ENCODE measurements around the gene CDK16. TPM values are rescaled to one million over a fixed set of nuclear protein-coding genes. Genes with fewer than 3 reads are reported as not detected.

The CDK16 gene
- total and polyA plus RNA-seq, 9 of the 15 experiments (the other 6 are each of a cell fraction or from before 2014, with no cell fraction given) = 3.9 to 104 (median 57.5) TPM

DNA sequence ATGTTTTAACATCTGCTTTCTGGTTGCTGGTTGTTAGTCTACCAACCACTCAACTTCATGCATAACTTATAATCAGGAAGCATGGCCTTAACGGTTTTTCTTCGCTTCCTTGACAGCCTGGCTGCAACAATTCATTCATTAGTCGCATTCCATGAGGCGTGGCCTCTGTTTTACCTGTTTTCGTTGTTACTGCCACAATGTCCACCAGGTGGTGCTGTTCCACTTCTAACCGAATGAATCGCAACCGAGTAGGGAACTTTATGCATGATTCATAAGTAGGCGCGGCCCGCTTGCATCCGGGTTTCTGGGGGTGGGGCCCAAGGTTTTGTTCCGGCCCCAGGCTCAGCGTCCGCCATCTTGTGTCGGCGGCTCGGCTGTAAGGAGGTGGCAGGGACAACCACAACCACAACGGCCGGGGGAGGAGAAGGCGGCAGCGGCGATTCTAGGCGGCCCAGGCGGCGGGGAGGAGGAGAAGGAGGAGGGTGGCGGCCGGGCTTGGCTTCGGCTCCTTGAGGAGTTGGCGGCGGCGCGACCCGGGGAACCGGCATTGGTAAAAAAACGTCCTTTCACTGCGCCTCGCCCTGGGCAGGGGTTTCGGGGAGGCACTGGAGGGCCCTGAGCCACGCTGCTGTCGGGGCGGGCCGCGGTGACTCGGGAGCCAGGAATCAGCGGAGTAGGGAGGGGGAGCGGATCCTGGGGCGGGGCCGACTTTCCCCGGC is 24.8 kb upstream of the CDK16 start, which contains the start of gene UBA1 (continued):
- TF ChIP-seq, protein P1, sequence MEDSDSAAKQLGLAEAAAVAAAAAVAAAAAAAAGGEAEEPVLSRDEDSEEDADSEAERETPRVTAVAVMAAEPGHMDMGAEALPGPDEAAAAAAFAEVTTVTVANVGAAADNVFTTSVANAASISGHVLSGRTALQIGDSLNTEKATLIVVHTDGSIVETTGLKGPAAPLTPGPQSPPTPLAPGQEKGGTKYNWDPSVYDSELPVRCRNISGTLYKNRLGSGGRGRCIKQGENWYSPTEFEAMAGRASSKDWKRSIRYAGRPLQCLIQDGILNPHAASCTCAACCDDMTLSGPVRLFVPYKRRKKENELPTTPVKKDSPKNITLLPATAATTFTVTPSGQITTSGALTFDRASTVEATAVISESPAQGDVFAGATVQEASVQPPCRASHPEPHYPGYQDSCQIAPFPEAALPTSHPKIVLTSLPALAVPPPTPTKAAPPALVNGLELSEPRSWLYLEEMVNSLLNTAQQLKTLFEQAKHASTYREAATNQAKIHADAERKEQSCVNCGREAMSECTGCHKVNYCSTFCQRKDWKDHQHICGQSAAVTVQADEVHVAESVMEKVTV (CRISPR knock-in tag; IDR thresholded peaks at IDR 0.05) = peak; percentile 77
- TF ChIP-seq CHD2 (IDR thresholded peaks at IDR 0.05; ENCODE audit: low read depth, low read length) (no peak), BHLHE40 (IDR thresholded peaks at IDR 0.05; ENCODE audit: low read length) (no peak), SRSF7 (optimal IDR thresholded peaks at IDR 0.05; ENCODE audit: low read depth, low read length) (no peak), ZNF12 (CRISPR knock-in tag; IDR thresholded peaks at IDR 0.05) (no peak), RFX1 (IDR thresholded peaks at IDR 0.05) (no peak), ZFX (CRISPR knock-in tag; IDR thresholded peaks at IDR 0.05) (peak; percentile 73), CBX1 (IDR thresholded peaks at IDR 0.05; ENCODE audit: low read depth) (0 out of 2 replicates have a peak, but pooled peaks have one; percentile 25), ZBED1 (IDR thresholded peaks at IDR 0.05) (no peak), SNRNP70 (optimal IDR thresholded peaks at IDR 0.05; ENCODE audit: low read depth, low read length) (no peak), KLF10 (CRISPR knock-in tag; IDR thresholded peaks at IDR 0.05) (no peak), CHCHD3 (CRISPR knock-in tag; IDR thresholded peaks at IDR 0.05) (no peak), STAG1 (CRISPR knock-in tag; IDR thresholded peaks at IDR 0.05; ENCODE audit: borderline replicate concordance) (peak; percentile 61; the same call in 1 of the 2 replicates)
- TF ChIP-seq, protein P2, sequence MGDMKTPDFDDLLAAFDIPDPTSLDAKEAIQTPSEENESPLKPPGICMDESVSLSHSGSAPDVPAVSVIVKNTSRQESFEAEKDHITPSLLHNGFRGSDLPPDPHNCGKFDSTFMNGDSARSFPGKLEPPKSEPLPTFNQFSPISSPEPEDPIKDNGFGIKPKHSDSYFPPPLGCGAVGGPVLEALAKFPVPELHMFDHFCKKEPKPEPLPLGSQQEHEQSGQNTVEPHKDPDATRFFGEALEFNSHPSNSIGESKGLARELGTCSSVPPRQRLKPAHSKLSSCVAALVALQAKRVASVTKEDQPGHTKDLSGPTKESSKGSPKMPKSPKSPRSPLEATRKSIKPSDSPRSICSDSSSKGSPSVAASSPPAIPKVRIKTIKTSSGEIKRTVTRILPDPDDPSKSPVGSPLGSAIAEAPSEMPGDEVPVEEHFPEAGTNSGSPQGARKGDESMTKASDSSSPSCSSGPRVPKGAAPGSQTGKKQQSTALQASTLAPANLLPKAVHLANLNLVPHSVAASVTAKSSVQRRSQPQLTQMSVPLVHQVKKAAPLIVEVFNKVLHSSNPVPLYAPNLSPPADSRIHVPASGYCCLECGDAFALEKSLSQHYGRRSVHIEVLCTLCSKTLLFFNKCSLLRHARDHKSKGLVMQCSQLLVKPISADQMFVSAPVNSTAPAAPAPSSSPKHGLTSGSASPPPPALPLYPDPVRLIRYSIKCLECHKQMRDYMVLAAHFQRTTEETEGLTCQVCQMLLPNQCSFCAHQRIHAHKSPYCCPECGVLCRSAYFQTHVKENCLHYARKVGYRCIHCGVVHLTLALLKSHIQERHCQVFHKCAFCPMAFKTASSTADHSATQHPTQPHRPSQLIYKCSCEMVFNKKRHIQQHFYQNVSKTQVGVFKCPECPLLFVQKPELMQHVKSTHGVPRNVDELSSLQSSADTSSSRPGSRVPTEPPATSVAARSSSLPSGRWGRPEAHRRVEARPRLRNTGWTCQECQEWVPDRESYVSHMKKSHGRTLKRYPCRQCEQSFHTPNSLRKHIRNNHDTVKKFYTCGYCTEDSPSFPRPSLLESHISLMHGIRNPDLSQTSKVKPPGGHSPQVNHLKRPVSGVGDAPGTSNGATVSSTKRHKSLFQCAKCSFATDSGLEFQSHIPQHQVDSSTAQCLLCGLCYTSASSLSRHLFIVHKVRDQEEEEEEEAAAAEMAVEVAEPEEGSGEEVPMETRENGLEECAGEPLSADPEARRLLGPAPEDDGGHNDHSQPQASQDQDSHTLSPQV (IDR thresholded peaks at IDR 0.05) = no peak
- TF ChIP-seq, protein P3, sequence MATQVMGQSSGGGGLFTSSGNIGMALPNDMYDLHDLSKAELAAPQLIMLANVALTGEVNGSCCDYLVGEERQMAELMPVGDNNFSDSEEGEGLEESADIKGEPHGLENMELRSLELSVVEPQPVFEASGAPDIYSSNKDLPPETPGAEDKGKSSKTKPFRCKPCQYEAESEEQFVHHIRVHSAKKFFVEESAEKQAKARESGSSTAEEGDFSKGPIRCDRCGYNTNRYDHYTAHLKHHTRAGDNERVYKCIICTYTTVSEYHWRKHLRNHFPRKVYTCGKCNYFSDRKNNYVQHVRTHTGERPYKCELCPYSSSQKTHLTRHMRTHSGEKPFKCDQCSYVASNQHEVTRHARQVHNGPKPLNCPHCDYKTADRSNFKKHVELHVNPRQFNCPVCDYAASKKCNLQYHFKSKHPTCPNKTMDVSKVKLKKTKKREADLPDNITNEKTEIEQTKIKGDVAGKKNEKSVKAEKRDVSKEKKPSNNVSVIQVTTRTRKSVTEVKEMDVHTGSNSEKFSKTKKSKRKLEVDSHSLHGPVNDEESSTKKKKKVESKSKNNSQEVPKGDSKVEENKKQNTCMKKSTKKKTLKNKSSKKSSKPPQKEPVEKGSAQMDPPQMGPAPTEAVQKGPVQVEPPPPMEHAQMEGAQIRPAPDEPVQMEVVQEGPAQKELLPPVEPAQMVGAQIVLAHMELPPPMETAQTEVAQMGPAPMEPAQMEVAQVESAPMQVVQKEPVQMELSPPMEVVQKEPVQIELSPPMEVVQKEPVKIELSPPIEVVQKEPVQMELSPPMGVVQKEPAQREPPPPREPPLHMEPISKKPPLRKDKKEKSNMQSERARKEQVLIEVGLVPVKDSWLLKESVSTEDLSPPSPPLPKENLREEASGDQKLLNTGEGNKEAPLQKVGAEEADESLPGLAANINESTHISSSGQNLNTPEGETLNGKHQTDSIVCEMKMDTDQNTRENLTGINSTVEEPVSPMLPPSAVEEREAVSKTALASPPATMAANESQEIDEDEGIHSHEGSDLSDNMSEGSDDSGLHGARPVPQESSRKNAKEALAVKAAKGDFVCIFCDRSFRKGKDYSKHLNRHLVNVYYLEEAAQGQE (IDR thresholded peaks at IDR 0.05; ENCODE audit: borderline replicate concordance) = peak; percentile 88
- TF ChIP-seq, protein P3 (CRISPR knock-in tag; IDR thresholded peaks at IDR 0.05; ENCODE audit: low read depth) = 0 out of 2 replicates have a peak, but pooled peaks have one; percentile 65
